ENCODE measurements around the gene BTNL3.

The BTNL3 gene

GRCh38 chr5:181047921-181048320 lies 59.3 kb downstream of the BTNL3 start:
- no peak for DNase-seq (ENCODE audit: low read depth)

- DNase-seq (ENCODE audit: low read depth), result no peak
These were observed 61.4 kb downstream of the BTNL3 start for GRCh38 chr5:181050016-181050415.

GRCh38 chr5:181051841-181052671 lies 63.4 kb downstream of the BTNL3 start:
- DNase-seq (ENCODE audit: low read depth), result no peak

- no peak for DNase-seq (ENCODE audit: low read depth)
These were observed 64.2 kb downstream of the BTNL3 start for GRCh38 chr5:181052672-181053487.

- DNase-seq (ENCODE audit: low read depth), result no peak
These were observed 65.0 kb downstream of the BTNL3 start for GRCh38 chr5:181053488-181054121.

- no peak for DNase-seq (ENCODE audit: low read depth)
These were observed 65.5 kb downstream of the BTNL3 start for GRCh38 chr5:181054138-181054537.

- DNase-seq (ENCODE audit: low read depth), result no peak
These were observed 66.3 kb downstream of the BTNL3 start for GRCh38 chr5:181054871-181055459.

Data from HS-5 (cell line).